ENCODE data around the gene RMI2.

Gene RMI2

GRCh38 chr16:11386054-11386680 lies 40.9 kb downstream of the RMI2 start:
- DNase-seq (ENCODE audit: low read depth), result no peak

GRCh38 chr16:11386791-11387546 lies 41.7 kb downstream of the RMI2 start:
- DNase-seq (ENCODE audit: low read depth), result no peak

- no peak for DNase-seq (ENCODE audit: low read depth)
Observed at GRCh38 chr16:11389083-11389482, 43.8 kb downstream of the RMI2 start.

GRCh38 chr16:11389631-11390565 lies 44.6 kb downstream of the RMI2 start:
- DNase-seq (ENCODE audit: low read depth), result no peak

- DNase-seq (ENCODE audit: low read depth), result no peak
Observed at GRCh38 chr16:11390573-11391495, 45.6 kb downstream of the RMI2 start.

GRCh38 chr16:11391576-11391975 lies 46.3 kb downstream of the RMI2 start:
- no peak for DNase-seq (ENCODE audit: low read depth)

- DNase-seq (ENCODE audit: low read depth), result no peak
Observed at GRCh38 chr16:11392041-11392581, 46.9 kb downstream of the RMI2 start.

- no peak for DNase-seq (ENCODE audit: low read depth)
Observed at GRCh38 chr16:11393366-11393765, 48.1 kb downstream of the RMI2 start.

GRCh38 chr16:11393861-11394592 lies 48.8 kb downstream of the RMI2 start:
- no peak for DNase-seq (ENCODE audit: low read depth)

- no peak for DNase-seq (ENCODE audit: low read depth)
Observed at GRCh38 chr16:11394593-11394960, 49.3 kb downstream of the RMI2 start.

- no peak for DNase-seq (ENCODE audit: low read depth)
Observed at GRCh38 chr16:11395008-11395948, 50.0 kb downstream of the RMI2 start.

- DNase-seq (ENCODE audit: low read depth), result no peak
Observed at GRCh38 chr16:11395949-11396240, 50.6 kb downstream of the RMI2 start.

GRCh38 chr16:11396241-11397048 lies 51.2 kb downstream of the RMI2 start:
- peak; percentile 45 for DNase-seq (ENCODE audit: low read depth)

GRCh38 chr16:11398136-11398535 lies 52.9 kb downstream of the RMI2 start:
- no peak for DNase-seq (ENCODE audit: low read depth)

- DNase-seq (ENCODE audit: low read depth), result no peak
Observed at GRCh38 chr16:11398851-11399250, 53.6 kb downstream of the RMI2 start.

GRCh38 chr16:11399261-11399831 lies 54.1 kb downstream of the RMI2 start:
- no peak for DNase-seq (ENCODE audit: low read depth)

- no peak for DNase-seq (ENCODE audit: low read depth)
Observed at GRCh38 chr16:11400076-11400475, 54.8 kb downstream of the RMI2 start.

Measured in stimulated activated CD8-positive, alpha-beta memory T cell treated with anti-CD3 and anti-CD28 coated beads, Interleukin-4, amount 100 ng/mL, for 24 hours (primary cell).